ENCODE data around the gene TTC13.
A peak's percentile ranks its signal among the peaks of the same experiment; 100 is the strongest.
"Not testable (repeated sequence)": the region's sequence is repeated elsewhere in the genome, so short reads cannot be mapped to it uniquely, and the experiment has no call there.

Gene TTC13, protein sequence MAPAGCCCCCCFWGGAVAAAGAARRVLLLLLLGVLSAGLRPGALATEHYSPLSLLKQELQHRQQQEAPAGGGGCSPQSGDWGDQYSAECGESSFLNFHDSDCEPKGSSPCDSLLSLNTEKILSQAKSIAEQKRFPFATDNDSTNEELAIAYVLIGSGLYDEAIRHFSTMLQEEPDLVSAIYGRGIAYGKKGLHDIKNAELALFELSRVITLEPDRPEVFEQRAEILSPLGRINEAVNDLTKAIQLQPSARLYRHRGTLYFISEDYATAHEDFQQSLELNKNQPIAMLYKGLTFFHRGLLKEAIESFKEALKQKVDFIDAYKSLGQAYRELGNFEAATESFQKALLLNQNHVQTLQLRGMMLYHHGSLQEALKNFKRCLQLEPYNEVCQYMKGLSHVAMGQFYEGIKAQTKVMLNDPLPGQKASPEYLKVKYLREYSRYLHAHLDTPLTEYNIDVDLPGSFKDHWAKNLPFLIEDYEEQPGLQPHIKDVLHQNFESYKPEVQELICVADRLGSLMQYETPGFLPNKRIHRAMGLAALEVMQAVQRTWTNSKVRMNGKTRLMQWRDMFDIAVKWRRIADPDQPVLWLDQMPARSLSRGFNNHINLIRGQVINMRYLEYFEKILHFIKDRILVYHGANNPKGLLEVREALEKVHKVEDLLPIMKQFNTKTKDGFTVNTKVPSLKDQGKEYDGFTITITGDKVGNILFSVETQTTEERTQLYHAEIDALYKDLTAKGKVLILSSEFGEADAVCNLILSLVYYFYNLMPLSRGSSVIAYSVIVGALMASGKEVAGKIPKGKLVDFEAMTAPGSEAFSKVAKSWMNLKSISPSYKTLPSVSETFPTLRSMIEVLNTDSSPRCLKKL

DNA sequence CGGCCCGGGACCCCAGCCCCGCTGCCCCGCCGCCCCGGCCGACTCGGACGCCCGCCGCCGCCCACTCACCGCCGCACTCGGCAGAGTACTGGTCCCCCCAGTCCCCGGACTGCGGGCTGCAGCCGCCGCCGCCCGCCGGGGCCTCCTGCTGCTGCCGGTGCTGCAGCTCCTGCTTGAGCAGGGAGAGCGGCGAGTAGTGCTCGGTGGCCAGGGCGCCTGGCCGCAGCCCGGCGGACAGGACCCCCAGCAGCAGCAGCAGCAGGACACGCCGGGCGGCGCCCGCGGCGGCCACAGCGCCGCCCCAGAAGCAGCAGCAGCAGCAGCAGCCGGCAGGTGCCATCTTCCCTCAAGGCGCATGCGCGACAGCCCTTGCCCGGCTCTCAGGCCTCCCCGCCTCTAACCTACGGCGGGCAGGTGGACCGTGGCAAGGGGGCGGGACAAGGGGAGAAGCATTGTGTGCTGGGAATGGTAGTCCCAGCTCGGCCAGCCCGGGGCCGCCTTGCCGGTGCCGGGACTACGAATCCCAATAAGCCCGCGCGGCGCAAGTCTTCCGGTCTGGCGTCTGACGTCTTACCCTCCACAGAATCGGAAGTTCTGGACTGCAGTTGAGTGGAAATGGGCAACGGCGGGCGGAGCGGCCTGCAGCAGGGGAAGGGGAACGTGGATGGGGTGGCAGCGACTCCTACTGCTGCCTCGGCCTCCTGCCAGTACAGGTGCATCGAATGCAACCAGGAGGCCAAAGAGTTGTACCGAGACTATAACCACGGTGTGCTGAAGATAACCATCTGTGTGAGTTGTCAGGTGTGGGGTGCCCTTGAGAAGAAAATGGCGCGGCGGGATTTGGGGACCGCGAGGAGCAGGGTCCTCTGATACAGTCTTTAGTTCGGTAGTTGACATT, at the start of gene TTC13, which contains the start of gene ARV1:
TTC13 (minus strand) TSS at position 371 of the 898 bp plus-strand sequence; CDS start at position 340, 31 bp downstream.
ARV1 (plus strand) TSS at position 604 of the 898 bp plus-strand sequence; CDS start at position 616, 12 bp downstream.
- peak within 1 kb of the TSS; percentile 96 for H3K27ac Mint-ChIP-seq
- H3K4me3 Mint-ChIP-seq: peak within 1 kb of the TSS; percentile 98
- peaks cover 28% of the 10 kb centered on the region for H3K36me3 Mint-ChIP-seq (ENCODE audit: low read depth)
- peaks cover 33% of the 10 kb centered on the region for H3K4me1 Mint-ChIP-seq (ENCODE audit: low read depth)
- H3K9me3 Mint-ChIP-seq: no peaks in the 10 kb centered on the region
- H3K27me3 Mint-ChIP-seq (ENCODE audit: low read depth): no peaks in the 10 kb centered on the region

DNA sequence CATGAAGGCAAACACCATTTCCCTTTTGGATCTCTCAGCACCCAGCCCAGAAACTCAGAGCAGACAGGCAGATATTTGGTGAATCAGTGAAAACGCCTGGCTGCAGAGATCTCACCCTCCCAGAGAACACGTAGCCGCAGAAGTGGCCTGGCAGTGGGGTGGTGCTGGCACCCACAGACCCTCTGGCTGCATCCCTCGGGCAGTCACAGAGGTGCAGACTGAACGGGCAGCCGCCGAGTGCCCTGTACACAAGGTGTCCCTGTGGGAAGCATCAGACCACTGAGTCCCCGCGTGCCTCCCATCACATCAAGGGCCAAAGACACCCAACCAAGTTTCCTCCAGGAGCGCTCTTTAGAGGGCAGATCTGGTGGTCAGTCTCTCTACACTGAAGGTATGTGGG, 49.3 kb upstream of the TTC13 start:
- Mint-ChIP-seq H3K27me3 (ENCODE audit: low read depth) (no peaks in the 10 kb centered on the region), H3K9me3 (no peaks in the 10 kb centered on the region), H3K4me1 (ENCODE audit: low read depth) (peaks cover 4% of the 10 kb centered on the region), H3K27ac (no peak overlapping the region), H3K4me3 (no peak overlapping the region), H3K36me3 (ENCODE audit: low read depth) (peaks cover 1% of the 10 kb centered on the region)

DNA sequence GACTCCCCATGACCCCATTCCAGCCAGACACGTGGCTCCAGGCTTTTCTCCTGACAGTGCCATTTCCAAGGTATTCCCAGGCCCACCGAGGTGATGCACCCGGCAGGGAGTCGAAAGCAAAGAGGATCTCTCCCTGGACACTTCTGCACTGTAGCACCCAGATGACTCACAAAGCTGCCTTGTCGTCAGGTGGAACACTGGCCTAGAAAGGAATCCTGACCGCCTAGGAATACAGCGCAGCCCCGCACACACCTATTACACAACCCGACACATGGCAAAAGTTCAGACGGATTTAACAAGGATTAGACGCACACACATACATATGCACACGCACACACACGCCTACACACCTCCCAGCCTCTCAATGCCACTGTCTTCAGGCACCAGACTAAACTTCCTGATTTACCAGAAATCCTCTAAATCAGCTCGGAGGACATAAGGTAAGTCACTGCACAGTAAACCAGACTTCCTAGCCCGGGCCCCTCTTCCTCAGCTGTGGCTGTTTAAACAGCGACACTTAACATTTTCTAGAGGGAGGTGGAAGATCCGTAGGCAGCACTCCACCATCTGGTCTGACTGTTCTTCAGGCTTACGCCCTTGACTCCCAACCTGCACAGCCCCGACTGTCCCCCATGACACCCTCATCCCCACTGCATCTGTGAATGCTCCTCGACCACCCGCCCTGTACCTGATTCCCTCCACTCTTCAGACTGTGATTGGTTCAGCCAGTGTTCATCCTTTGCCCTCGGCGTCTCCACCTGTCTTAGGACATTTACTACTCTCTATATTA, 48.7 kb upstream of the TTC13 start:
- H3K27ac Mint-ChIP-seq: no peak overlapping the region
- H3K4me3 Mint-ChIP-seq: no peak overlapping the region
- no peaks in the 10 kb centered on the region for H3K9me3 Mint-ChIP-seq
- H3K36me3 Mint-ChIP-seq (ENCODE audit: low read depth): peaks cover 1% of the 10 kb centered on the region
- H3K4me1 Mint-ChIP-seq (ENCODE audit: low read depth): peaks cover 4% of the 10 kb centered on the region
- H3K27me3 Mint-ChIP-seq (ENCODE audit: low read depth): no peaks in the 10 kb centered on the region

DNA sequence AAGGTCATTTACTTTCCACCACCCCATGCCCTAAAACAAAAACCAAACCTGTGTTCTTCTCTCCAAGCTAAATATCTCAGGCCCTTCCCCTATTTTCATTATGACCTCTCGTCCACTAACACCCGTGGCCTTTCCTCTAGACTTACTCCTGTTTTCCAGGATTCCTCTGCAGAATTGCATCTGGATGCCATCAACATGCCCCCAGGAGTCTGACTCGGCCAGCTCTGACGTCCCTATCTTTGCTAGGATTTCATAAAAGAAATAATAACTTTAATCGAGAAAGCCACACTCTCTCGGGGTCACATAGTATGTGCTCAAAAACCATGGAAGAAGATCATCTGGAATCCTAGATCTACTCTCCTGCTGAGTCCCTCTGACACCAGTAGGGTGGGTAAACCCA, 47.9 kb upstream of the TTC13 start:
- no peak overlapping the region for H3K27ac Mint-ChIP-seq
- H3K4me3 Mint-ChIP-seq: no peak overlapping the region
- peaks cover 4% of the 10 kb centered on the region for H3K4me1 Mint-ChIP-seq (ENCODE audit: low read depth)
- H3K9me3 Mint-ChIP-seq: no peaks in the 10 kb centered on the region
- H3K36me3 Mint-ChIP-seq (ENCODE audit: low read depth): peaks cover 1% of the 10 kb centered on the region
- no peaks in the 10 kb centered on the region for H3K27me3 Mint-ChIP-seq (ENCODE audit: low read depth)

DNA sequence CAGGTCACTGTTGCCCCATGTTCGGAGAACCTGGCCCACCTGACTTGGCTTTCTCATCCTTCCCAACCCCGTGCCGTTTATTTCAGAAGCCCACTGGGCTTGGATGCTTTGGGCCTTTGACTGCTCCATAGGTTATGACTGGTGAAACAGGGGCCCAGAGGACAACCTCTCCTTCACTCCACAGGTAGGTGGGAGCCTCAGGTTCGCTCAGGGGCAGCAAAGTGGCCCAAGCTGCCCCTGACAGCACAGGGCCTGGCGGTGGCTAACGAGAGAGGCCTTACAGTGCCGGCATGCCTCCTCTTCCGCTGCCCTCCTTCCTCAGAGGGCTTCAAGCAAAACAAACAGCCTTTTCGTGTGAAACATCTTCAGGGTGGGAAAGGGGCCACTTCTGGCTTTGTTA, 44.5 kb upstream of the TTC13 start:
- Mint-ChIP-seq H3K4me3 (no peak overlapping the region), H3K27me3 (ENCODE audit: low read depth) (no peaks in the 10 kb centered on the region), H3K4me1 (ENCODE audit: low read depth) (peaks cover 14% of the 10 kb centered on the region), H3K36me3 (ENCODE audit: low read depth) (peaks cover 3% of the 10 kb centered on the region), H3K27ac (no peak overlapping the region), H3K9me3 (no peaks in the 10 kb centered on the region)

DNA sequence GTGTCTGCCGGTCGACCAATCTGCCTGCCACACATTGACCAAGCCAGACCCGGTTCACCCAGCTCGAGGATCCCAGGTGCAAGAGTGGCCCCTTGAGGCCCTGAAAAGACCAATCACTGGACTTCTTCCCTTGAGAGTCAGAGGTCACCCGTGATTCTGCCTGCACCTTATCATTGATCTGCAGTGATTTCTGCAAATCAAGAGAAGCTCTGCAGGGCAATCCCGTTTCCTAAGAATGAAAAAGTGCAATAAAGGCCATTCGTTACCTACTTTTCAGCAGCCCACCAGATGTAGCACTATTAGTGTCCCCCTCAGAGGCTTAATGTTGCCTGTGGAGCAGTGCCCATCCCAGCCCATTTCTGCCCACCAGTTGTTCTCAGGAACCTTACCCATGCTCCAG, 43.9 kb upstream of the TTC13 start:
- H3K4me3 Mint-ChIP-seq; H3K9me3 Mint-ChIP-seq; H3K27ac Mint-ChIP-seq; H3K36me3 Mint-ChIP-seq (ENCODE audit: low read depth); H3K27me3 Mint-ChIP-seq (ENCODE audit: low read depth): not testable (repeated sequence)
- H3K4me1 Mint-ChIP-seq (ENCODE audit: low read depth): peaks cover 14% of the 10 kb centered on the region

DNA sequence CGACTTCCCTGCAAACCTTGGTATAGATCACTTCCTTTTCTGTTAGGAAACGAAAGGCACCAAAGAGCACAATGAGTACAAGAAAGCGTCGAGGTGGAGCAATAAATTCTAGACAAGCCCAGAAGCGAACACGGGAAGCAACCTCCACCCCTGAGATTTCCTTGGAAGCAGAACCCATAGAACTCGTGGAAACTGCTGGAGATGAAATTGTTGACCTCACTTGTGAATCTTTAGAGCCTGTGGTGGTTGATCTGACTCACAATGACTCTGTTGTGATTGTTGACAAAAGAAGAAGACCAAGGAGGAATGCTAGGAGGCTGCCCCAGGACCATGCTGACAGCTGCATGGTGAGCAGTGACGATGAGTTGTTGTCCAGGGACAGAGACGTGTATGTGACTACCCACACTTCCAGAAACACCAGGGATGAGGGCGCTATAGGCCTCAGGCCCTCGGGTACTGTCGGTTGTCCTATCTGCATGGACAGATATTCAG, 42.9 kb upstream of the TTC13 start:
- Mint-ChIP-seq H3K27me3 (ENCODE audit: low read depth) (no peaks in the 10 kb centered on the region), H3K36me3 (ENCODE audit: low read depth) (peaks cover 3% of the 10 kb centered on the region), H3K9me3 (no peaks in the 10 kb centered on the region), H3K4me1 (ENCODE audit: low read depth) (peaks cover 14% of the 10 kb centered on the region), H3K27ac (no peak overlapping the region), H3K4me3 (no peak overlapping the region)

DNA sequence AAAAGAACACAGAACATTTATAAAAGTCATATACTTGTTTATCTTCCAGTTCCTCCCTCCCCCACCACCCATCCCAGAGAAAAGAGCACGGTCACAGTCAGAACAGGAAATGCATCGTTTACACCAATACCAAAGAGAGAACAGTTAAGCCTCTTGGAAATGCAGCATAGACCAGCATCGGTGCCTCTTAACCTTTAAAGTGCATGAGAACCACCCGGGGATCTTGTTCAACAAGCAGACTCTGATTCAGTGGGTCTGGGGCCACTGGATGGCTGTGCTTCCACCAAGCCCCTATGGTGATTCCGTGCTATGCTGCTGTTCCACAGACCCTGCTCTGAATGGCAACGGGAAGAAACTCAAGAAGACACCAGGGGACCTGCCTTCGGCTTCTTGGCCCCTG, 42.2 kb upstream of the TTC13 start:
- Mint-ChIP-seq H3K27me3 (ENCODE audit: low read depth) (no peaks in the 10 kb centered on the region), H3K4me1 (ENCODE audit: low read depth) (peaks cover 14% of the 10 kb centered on the region), H3K36me3 (ENCODE audit: low read depth) (peaks cover 3% of the 10 kb centered on the region), H3K4me3 (peak overlapping the region; percentile 36), H3K9me3 (no peaks in the 10 kb centered on the region), H3K27ac (peak overlapping the region; percentile 43)

DNA sequence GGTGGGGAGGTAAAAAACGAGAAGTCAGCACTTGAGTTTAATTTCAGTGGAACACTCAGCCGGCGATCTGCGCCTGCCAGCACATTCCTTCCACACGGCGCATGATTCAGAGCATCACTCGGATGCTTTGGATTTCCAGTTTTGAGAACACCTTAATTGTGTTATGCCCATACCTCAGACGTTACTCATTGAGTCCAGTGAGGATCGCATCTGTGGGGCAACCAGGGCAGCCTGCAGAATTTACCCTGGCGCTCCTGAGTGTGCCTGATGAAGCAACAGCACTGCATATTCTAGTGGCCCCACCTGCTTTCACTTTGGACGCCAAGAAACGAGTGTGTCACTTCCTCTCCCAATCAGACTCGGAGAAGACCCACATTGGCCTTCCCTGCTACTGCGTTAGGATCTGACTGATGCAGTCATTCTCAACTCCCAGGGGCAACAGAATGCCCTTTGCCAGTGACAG, 41.5 kb upstream of the TTC13 start:
- Mint-ChIP-seq H3K4me3 (peak overlapping the region; percentile 36), H3K4me1 (ENCODE audit: low read depth) (peaks cover 14% of the 10 kb centered on the region), H3K27me3 (ENCODE audit: low read depth) (no peaks in the 10 kb centered on the region), H3K9me3 (no peaks in the 10 kb centered on the region), H3K27ac (peak overlapping the region; percentile 43), H3K36me3 (ENCODE audit: low read depth) (peaks cover 2% of the 10 kb centered on the region)

DNA sequence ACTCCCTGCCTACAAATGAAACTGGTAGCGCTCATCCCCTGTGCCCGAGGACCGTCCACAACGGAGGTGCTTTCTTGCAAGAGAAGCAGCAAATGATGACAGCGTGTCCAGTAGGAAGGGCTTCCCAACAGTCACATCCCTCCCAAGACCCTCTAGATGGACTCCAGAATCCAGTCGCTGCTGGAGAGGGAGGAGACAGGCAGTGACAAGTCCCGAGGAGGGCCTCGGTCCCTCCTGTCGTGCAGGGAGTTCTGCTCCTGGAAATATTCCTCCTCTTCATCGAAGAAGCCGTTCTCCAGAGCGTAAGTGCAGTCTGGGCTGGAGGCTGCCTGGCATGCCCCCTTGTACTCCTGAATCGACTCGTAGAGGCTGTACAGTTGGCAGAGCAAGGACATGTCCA, 41.0 kb upstream of the TTC13 start:
- Mint-ChIP-seq H3K4me1 (ENCODE audit: low read depth) (peaks cover 14% of the 10 kb centered on the region), H3K4me3 (peak overlapping the region; percentile 36), H3K36me3 (ENCODE audit: low read depth) (peaks cover 2% of the 10 kb centered on the region), H3K27me3 (ENCODE audit: low read depth) (no peaks in the 10 kb centered on the region), H3K27ac (no peak overlapping the region), H3K9me3 (no peaks in the 10 kb centered on the region)

DNA sequence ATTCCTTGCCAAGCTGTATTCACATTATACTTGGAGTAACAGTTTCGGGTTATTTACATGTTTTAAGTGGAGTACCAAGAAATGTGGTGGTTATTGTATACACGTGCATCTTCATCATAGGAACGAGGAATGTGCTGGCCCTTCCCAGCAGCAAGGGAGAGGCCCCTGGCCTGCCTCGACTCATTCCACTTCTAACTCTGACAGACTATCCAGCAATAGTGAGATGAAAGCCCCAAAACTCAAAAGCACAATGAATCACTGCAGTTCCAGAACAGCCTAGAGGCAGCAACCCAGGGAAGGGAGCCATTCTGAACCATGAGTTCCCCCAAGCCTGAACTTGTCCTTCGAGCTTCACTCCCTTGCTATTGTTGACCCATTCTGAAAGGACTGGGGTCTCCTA, 38.3 kb upstream of the TTC13 start:
- H3K9me3 Mint-ChIP-seq: no peaks in the 10 kb centered on the region
- no peaks in the 10 kb centered on the region for H3K27me3 Mint-ChIP-seq (ENCODE audit: low read depth)
- no peak overlapping the region for H3K27ac Mint-ChIP-seq
- peaks cover 2% of the 10 kb centered on the region for H3K36me3 Mint-ChIP-seq (ENCODE audit: low read depth)
- no peak overlapping the region for H3K4me3 Mint-ChIP-seq
- H3K4me1 Mint-ChIP-seq (ENCODE audit: low read depth): peaks cover 14% of the 10 kb centered on the region

DNA sequence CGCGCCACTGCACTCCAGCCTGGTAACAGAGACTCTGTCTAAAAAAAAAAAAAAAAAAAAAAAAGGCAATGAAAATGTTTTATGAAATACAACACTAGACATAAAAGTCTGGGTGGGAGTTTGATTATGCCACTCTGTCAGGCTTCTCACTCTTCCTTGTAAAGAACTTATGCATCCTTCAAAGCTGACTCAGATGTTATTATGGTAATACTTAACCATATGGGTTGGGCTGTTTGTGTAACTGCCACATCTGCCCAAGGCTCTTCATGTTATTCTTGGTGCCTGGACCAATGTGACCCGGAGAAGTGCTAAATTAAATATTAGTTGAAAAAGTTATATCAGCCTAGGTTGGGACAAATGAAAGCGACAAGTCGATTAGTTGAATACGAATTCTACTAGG, 37.6 kb upstream of the TTC13 start:
- Mint-ChIP-seq H3K27ac (no peak overlapping the region), H3K9me3 (no peaks in the 10 kb centered on the region), H3K36me3 (ENCODE audit: low read depth) (peaks cover 2% of the 10 kb centered on the region), H3K4me1 (ENCODE audit: low read depth) (peaks cover 11% of the 10 kb centered on the region), H3K4me3 (no peak overlapping the region), H3K27me3 (ENCODE audit: low read depth) (no peaks in the 10 kb centered on the region)

DNA sequence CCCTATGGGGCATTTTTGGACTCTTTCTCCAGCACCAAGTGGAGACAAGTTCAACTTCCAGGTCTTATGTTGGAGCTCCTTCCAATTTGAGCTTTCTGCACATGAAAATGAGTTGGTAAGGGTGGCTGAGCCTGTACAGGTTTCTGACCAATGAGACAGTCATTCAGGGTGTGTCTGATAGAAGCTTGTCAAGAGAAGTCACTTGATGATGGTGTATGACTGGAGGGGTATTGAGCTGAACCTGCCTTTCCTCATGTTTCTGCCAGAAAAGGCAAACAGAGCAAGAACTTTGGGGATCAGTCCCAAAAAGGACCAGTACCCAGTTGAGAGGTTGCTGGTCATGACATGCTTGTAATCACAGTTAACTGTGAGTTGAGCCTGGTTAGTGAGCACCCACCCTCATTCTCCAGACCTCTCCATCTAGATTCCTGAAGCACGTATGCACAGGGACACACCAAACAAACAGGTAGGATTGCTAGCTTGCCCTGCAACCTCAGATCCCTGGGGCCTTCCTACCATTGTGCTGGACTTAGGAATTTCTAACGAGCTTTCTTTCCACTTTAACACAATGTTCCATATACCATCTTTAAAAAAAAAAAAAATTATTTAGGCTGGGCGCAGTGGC, 34.8 kb upstream of the TTC13 start:
- no peaks in the 10 kb centered on the region for H3K4me1 Mint-ChIP-seq (ENCODE audit: low read depth)
- no peak overlapping the region for H3K27ac Mint-ChIP-seq
- no peak overlapping the region for H3K4me3 Mint-ChIP-seq

More for the DNA sequence above, 34.8 kb upstream of the TTC13 start:
- H3K36me3 Mint-ChIP-seq (ENCODE audit: low read depth): no peaks in the 10 kb centered on the region
- H3K27me3 Mint-ChIP-seq (ENCODE audit: low read depth): no peaks in the 10 kb centered on the region
- H3K9me3 Mint-ChIP-seq: no peaks in the 10 kb centered on the region
